Measurements from ENCODE around the gene LPCAT1. TPM values are rescaled to one million over a fixed set of nuclear protein-coding genes. Genes with fewer than 3 reads are reported as not detected.

LPCAT1 gene
- total and polyA plus RNA-seq, 2 of the 13 experiments (the other 11 are each of a cell fraction or from before 2014, with no cell fraction given), result 29.8 to 90.6 TPM

GRCh38 chr5:1565737-1566734 lies 42.3 kb upstream of the LPCAT1 start (continued):
- TF ChIP-seq ZFP36L2 (CRISPR knock-in tag; IDR thresholded peaks at IDR 0.05) (no peak), ZNF776 (CRISPR knock-in tag; IDR thresholded peaks at IDR 0.05) (peak; percentile 65; the same call in 1 of the 2 replicates), NR2F1 (CRISPR knock-in tag; IDR thresholded peaks at IDR 0.05) (no peak), MNT (IDR thresholded peaks at IDR 0.05) (no peak), ZHX1 (CRISPR knock-in tag; IDR thresholded peaks at IDR 0.05; ENCODE audit: low read depth) (0 out of 2 replicates have a peak, but pooled peaks have one; percentile 13), ZNF556 (CRISPR knock-in tag; IDR thresholded peaks at IDR 0.05; ENCODE audit: borderline replicate concordance) (0 out of 2 replicates have a peak, but pooled peaks have one; percentile 37)
- TF ChIP-seq, protein P1, sequence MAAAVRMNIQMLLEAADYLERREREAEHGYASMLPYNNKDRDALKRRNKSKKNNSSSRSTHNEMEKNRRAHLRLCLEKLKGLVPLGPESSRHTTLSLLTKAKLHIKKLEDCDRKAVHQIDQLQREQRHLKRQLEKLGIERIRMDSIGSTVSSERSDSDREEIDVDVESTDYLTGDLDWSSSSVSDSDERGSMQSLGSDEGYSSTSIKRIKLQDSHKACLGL (CRISPR knock-in tag; IDR thresholded peaks at IDR 0.05), result peak; percentile 54; the same call in 1 of the 2 replicates

Measured in HepG2 (cell line).